Subcutaneous adipose tissue (tissue), 4 donors: ENCODE results near the gene PROM1. TPM values are rescaled to one million over a fixed set of nuclear protein-coding genes. Genes with fewer than 3 reads are reported as not detected.

Experiments used
- CTCF ChIP-seq: fragments of 450-650 bp; IDR thresholded peaks from one replicate; pipeline ENCODE4 v1.5.1; 2016; ENCODE audit warnings: low read depth, mild to moderate bottlenecking, control low read depth, antibody characterized with exemption, moderate library complexity
- total RNA-seq, 4 donors: library from RNA; depleted of rRNA; stranded (reverse); fragments of >200 nt; gene quantifications; one replicate each; pipeline ENCODE4 v1.1.0, GENCODE V29; 2016

PROM1 gene
- total RNA-seq, 4 donors from 2014 or later, result 0.16 TPM; not detected in 3

- no peak for TF ChIP-seq CTCF
These were observed 25.4 kb upstream of the PROM1 start for GRCh38 chr4:16109256-16109655.

GRCh38 chr4:16106956-16107355 lies 23.1 kb upstream of the PROM1 start:
- no peak for TF ChIP-seq CTCF

DNA sequence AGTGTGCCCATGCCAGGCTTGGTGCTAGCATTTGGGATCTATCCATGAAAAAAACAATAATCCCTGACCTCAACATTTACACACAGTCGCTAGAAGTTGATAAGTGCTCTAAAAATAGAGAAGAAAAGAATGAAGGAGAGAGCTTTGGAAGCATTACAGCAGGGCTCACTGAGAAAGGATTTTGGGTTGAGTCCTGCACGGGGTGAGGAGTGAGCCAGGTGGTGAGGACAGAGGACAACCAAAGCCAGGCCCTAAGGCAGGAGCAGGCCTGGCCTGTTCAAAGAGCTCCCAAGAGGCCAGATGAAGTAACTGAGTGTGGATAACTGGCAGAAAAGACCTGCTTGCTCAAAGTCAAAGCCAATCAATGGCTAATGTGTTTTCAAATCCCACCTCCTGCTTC lies 20.7 kb upstream of the PROM1 start:
- no peak for TF ChIP-seq CTCF

DNA sequence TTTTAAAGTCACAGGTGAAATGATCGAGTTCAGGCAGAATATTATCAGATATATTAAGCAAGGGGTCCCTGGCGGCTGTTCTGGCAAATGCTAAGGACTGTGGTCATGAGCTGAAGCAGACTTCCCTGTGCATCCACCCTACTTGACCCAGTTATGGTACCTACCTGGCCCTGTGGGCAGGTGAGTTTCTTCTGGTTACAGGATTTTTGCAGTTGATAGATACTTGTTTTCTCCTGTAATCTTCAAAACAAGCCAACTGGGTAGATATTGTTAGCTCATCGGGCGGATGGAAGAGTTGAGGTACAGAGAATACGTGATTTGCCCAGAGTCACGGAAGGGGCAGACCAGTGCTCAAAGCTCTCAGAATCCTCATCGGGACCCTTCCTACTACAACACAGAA lies 18.5 kb upstream of the PROM1 start:
- no peak for TF ChIP-seq CTCF

- no peak for TF ChIP-seq CTCF
These were observed 17.0 kb upstream of the PROM1 start for GRCh38 chr4:16100833-16101232.

- no peak for TF ChIP-seq CTCF
These were observed 9.0 kb upstream of the PROM1 start for GRCh38 chr4:16092682-16093319.

DNA sequence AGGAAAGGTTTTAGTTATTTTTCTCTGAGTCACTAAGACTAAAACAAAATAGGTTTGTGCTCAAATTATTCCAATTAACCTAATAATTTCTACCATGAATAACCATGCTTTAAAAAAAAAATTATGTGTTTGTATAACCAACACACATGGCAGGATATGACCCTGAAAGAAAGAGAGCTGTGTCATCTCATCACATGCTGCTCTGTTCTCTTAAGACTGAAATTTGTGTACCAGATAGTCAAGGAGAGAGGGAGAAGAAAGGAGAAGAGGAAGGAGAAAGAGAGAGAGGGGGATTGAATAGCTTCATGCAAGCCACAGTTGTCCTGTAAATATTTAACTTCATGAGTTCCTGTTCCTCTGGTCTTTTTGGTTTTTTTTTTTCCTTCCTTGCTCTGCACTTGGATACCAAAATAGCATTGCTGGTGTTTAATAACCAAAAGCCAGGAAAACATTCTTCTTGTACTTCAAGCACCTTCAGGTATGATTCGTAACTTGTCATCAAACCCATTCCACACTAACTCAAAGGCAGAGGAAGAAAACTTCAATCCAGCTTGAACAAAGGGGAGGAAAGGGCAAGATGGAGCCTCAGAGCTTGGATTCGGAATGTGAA lies 6.4 kb upstream of the PROM1 start:
- TF ChIP-seq CTCF, result no peak
